Left lung (tissue), 10 donors: Measurements from ENCODE around the gene CD164L2. TPM values are rescaled to one million over a fixed set of nuclear protein-coding genes. Genes with fewer than 3 reads are reported as not detected.
A peak's percentile ranks its signal among the peaks of the same experiment; 100 is the strongest.

Experiments
- ATAC-seq: fragments of 200-7000 bp; cut with Tn5 transposase; one replicate; pipeline ENCODE4 v1.9.1; 2020; ENCODE audit warnings: moderate library complexity
- DNase-seq, 4 donors: peaks; one replicate each; pipeline ENCODE4 v3.0.0-alpha.2; 2013 to 2020
- H3K27ac ChIP-seq, 2 donors: fragments of 200-600 bp; sonication (generic) in 1 of 2; one replicate each; pipeline versions ENCODE4 v1.5.0 to v1.8.0; 2020 to 2021
- H3K27me3 ChIP-seq, 2 donors: fragments of 200-600 bp; sonication (generic) in 1 of 2; one replicate each; pipeline versions ENCODE4 v1.5.0 to v1.8.0; 2020 to 2021
- H3K36me3 ChIP-seq, 2 donors: fragments of 200-600 bp; sonication (generic) in 1 of 2; one replicate each; pipeline versions ENCODE4 v1.5.0 to v1.8.0; 2020 to 2021
- H3K4me1 ChIP-seq, 2 donors: fragments of 200-600 bp; one replicate each; pipeline ENCODE4 v1.8.0; 2021
- H3K4me3 ChIP-seq, 2 donors: fragments of 200-600 bp; sonication (generic) in 1 of 2; one replicate each; pipeline versions ENCODE4 v1.5.0 to v1.8.0; 2020 to 2021; ENCODE audit warnings: mild to moderate bottlenecking in 1 of 2
- H3K9me3 ChIP-seq, 2 donors: fragments of 200-600 bp; sonication (generic) in 1 of 2; one replicate each; pipeline versions ENCODE4 v1.5.0 to v1.8.0; 2020 to 2021
- CTCF ChIP-seq, 2 donors: fragments of 200-600 bp; sonication (generic) in 1 of 2; IDR thresholded peaks; one replicate each; pipeline versions ENCODE4 v1.5.0 to v1.8.0; 2021; ENCODE audit warnings: antibody characterized with exemption in 2 of 2
- intact Hi-C, 2 donors: fragments of 100-400 bp; cut with DNase I; formaldehyde crosslinking; loops; one replicate each; pipeline versions ENCODE4 v1.11.2 to v1.14.2; 2022
- polyA plus RNA-seq, 6 donors: library from polyadenylated mRNA; unstranded; fragments of 120-200 nt; gene quantifications; one replicate each; pipeline ENCODE4 v1.2.1, GENCODE V29; 2013; ENCODE audit not compliant: insufficient read length in 6 of 6
- total RNA-seq, 2 donors: library from RNA; stranded (reverse); fragmentation: NEBNext Ultra II Directional; extraction: Animal tissue kit (Norgen Biotek cat#: 25700); gene quantifications; one replicate each; pipeline ENCODE4 v1.2.1, GENCODE V29; 2021
- donor health status: DM: no; HTN: yes; CAD: no.
- donor health status: DM: no; HTN: no; CAD: no.

The CD164L2 gene
- total and polyA plus RNA-seq, 8 donors: 0.33 to 5.9 (median 1.7) TPM

DNA sequence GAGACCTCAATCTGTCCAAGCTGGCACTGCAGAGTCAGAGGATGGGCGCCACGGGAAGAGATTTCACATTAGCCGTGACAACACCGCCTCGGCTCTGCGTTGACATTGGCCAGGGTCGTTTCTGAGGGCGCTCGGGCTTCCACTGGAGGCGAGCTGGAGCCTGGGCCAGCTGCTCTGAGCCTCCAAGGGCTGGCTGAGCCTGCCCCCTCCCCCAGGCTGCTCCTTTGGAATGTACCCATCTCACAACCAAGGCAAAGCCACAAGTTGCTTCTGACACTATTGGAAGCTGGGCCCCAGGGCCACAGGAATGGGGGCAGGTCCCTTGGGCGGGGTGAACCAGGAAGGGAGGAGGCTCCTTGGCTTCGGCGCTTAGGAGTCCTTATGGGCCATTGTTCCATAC is 21.9 kb upstream of the CD164L2 start:
- H3K4me3 ChIP-seq: no peak overlapping the region
- DNase-seq (peak in 1 of 4 donors; percentile 69), ATAC-seq (peak; percentile 1)
- no peak for TF ChIP-seq CTCF (IDR thresholded peaks at IDR 0.05)
- peaks cover 26 to 44% of the 10 kb centered on the region in 2 donors for H3K4me1 ChIP-seq
- no peaks in the 10 kb centered on the region for H3K27me3 ChIP-seq
- peak overlapping the region in 1 of 2 donors; percentile 59 for H3K27ac ChIP-seq
- peaks cover 0 to 57% of the 10 kb centered on the region in 2 donors for H3K36me3 ChIP-seq
- intact Hi-C loops: loop anchor here in 1 of 2 donors (10.0 kb wide), 1 partner anchor 260 kb away; no protein-coding TSS in a partner anchor
- H3K9me3 ChIP-seq: no peaks in the 10 kb centered on the region

DNA sequence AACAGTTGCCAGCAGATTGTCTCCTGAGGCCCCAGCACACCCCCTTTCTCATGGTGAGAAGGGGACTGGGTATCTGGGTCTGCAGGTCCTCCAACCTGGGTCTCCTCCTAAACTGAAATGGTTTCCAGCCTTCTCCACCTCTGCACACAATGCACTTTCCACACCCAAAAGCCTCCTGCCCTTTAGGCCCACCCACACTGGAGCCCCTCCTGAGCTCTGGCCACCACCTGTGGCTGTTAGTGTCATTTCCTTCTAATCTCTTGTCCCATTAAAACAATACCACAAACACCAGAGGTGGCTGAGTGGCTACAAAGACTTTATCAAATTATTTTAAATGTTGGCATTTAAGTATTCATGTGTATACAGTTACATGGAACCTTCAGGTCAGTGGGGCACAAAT is 20.8 kb upstream of the CD164L2 start:
- H3K9me3 ChIP-seq: no peaks in the 10 kb centered on the region
- H3K27me3 ChIP-seq: no peaks in the 10 kb centered on the region
- peaks cover 26 to 53% of the 10 kb centered on the region in 2 donors for H3K4me1 ChIP-seq
- peak overlapping the region; percentile 59 to 60 for H3K27ac ChIP-seq
- peaks cover 0 to 45% of the 10 kb centered on the region in 2 donors for H3K36me3 ChIP-seq
- DNase-seq (no peak), ATAC-seq (no peak)
- intact Hi-C loops: loop anchor here in 1 of 2 donors (5.0 to 10.0 kb wide), 2 partner anchors 203 to 261 kb away; no protein-coding TSS in a partner anchor
- no peak for TF ChIP-seq CTCF (IDR thresholded peaks at IDR 0.05)
- no peak overlapping the region for H3K4me3 ChIP-seq

DNA sequence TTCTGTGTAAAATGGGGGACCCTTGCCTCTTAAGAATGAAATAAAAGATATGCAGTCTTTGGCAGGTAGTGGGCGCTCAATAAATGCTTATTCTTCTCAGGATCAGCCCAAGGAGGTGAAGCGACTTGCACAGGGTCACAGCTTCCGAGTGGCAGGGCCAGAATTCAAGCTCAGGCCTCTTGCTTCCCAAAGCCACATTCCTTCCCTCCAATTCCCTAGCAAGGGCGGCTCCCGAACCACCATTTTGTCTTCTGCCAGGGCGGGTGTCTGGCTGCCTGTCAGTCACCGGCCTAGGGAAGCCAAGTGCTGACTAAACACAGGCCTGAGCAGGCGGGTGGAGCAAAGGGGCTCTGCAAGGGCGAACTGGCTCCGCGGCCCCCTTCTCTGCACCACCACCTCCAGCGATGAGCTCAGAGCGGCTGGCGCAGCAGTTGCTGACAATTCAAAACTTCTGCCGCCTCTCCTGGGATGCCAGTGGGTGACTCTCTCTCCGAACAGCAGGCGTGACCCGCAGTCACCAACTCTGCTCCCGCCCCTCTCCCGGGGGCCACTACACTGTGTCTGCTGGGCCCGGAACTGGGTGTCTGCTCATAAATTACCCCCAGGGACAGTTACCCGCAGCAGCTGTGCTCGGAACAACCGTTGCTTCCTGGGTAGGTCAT is 20.1 kb upstream of the CD164L2 start:
- no peaks in the 10 kb centered on the region for H3K9me3 ChIP-seq
- TF ChIP-seq CTCF (IDR thresholded peaks at IDR 0.05): no peak
- ATAC-seq (peak; percentile 40), DNase-seq (peak in 2 of 4 donors; percentile 62 to 79)
- H3K4me1 ChIP-seq: peaks cover 26 to 56% of the 10 kb centered on the region in 2 donors
- intact Hi-C loops: loop anchor here in 1 of 2 donors (5.0 to 10.0 kb wide), 2 partner anchors 204 to 262 kb away; no protein-coding TSS in a partner anchor
- H3K27ac ChIP-seq: peak overlapping the region; percentile 59 to 60
- H3K27me3 ChIP-seq: no peaks in the 10 kb centered on the region
- H3K4me3 ChIP-seq: no peak overlapping the region
- H3K36me3 ChIP-seq: peaks cover 0 to 38% of the 10 kb centered on the region in 2 donors

DNA sequence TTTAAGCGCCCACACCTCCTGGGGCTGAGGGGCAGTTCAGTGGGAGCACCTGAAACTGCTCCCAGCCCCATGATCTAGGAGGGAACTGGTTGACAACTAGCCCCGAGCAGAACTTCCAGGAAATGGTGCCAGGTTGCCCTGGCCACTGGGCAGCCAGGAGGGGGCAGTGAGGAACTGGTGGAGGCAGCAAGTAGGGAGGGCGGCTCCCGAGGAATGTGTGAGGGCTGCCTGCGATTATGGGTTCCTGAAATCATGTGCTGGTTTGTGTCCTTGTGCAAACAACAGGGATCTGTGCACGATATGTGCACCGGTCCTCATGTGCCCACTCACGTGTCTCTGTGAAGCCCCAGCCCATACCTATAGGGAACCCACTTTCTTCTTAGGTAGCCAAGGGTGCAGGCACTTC is 19.2 kb upstream of the CD164L2 start:
- ATAC-seq: peak; percentile 83
- Histone ChIP-seq H3K27ac (peak overlapping the region; percentile 59 to 60), H3K4me3 (no peak overlapping the region), H3K36me3 (peaks cover 0 to 29% of the 10 kb centered on the region in 2 donors), H3K27me3 (no peaks in the 10 kb centered on the region), H3K4me1 (peaks cover 26 to 56% of the 10 kb centered on the region in 2 donors), H3K9me3 (no peaks in the 10 kb centered on the region)
- peak; percentile 34 to 52 for TF ChIP-seq CTCF (IDR thresholded peaks at IDR 0.05)
- DNase-seq: peak in 3 of 4 donors; percentile 69 to 88 (median 86)
- intact Hi-C loops: loop anchor here in 1 of 2 donors (5.0 to 10.0 kb wide), 2 partner anchors 205 to 262 kb away; no protein-coding TSS in a partner anchor

- Histone ChIP-seq H3K27ac (no peak overlapping the region), H3K4me3 (no peak overlapping the region), H3K27me3 (no peaks in the 10 kb centered on the region), H3K36me3 (peaks cover 0 to 15% of the 10 kb centered on the region in 2 donors), H3K9me3 (no peaks in the 10 kb centered on the region), H3K4me1 (peaks cover 26 to 56% of the 10 kb centered on the region in 2 donors)
- intact Hi-C loops: loop anchor here in 1 of 2 donors (5.0 to 10.0 kb wide), 2 partner anchors 206 to 264 kb away; no protein-coding TSS in a partner anchor
- no peak for TF ChIP-seq CTCF (IDR thresholded peaks at IDR 0.05)
- no peak for DNase-seq
- ATAC-seq: no peak
Observed at GRCh38 chr1:27400963-27401341, 17.8 kb upstream of the CD164L2 start.
